Measurements from ENCODE around the gene SH3RF2.

- TF ChIP-seq EP300 (IDR thresholded peaks at IDR 0.05), result no peak
- TF ChIP-seq CTCF (IDR thresholded peaks at IDR 0.05), result no peak
- no peak for TF ChIP-seq POLR2A (IDR thresholded peaks at IDR 0.05)
Observed at GRCh38 chr5:146013761-146014160, 77.4 kb downstream of the SH3RF2 start.

All from ovary (tissue), 3 donors.